G401 (cell line): ENCODE data around the gene PPAN. TPM values are rescaled to one million over a fixed set of nuclear protein-coding genes. Genes with fewer than 3 reads are reported as not detected.

Experiments
- DNase-seq: peaks from one replicate; pipeline ENCODE4 v3.0.0-alpha.2; 2015; ENCODE audit warnings: low spot score
- in situ Hi-C: cut with HindIII; loops from 2 replicates; pipeline ENCODE4 v1.10.0; 2016; ENCODE audit warnings: low sequenced_read_pairs, mixed read lengths
- total RNA-seq: library from RNA; depleted of rRNA; stranded (reverse); fragments of >200 nt; shearing (Covaris generic); gene quantifications from 2 replicates; pipeline ENCODE4 v1.2.3, GENCODE V29; 2014

Gene PPAN
- total RNA-seq, 1 experiment from 2014 or later: 77.4 TPM

DNA sequence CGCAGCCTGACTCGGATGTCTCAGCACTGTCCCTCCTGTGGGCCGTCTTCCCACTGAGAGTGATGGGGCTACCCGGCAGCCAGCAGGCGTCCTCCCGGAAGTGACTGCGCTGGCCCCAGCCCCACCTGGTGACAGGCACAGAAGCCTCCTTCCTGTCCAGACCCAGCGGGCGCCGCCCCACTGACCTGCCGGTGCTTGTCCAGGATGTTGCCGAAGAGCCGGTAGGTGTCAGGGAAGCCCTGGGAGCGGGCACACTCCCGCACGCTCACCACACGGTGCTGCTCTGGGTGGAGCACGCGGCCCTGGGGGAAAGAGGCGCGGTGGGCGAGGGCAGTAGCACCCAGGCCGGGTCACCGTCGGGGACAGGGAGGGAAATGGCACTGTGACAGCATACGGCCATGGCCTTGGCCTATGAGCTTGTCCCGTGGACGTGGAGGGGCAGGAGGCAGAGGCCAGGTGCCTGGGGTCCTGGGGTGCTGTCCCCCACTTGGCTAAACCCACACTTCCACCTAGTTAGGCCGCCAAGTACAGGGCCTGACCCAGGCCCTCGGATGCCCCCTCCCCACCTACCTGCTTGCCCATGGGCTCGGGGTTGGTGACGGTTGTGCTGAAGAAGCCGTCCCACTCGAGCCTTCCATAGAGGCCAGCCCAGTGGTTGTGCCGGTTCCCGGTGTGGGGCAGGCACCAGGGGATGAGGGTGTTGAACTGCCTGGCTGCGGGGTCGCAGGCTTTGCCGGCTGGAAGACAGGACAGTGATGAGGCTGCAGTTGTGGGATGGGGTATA, 29.6 kb downstream of the PPAN start:
- in situ Hi-C loops: no loop called here
- peak; percentile 18 for DNase-seq

- no peak for DNase-seq
- in situ Hi-C loops: no loop called here
Measured at GRCh38 chr19:10136936-10137335, 30.8 kb downstream of the PPAN start.

- in situ Hi-C loops: no loop called here
- DNase-seq: peak; percentile 85
Measured at GRCh38 chr19:10137751-10138682, 31.9 kb downstream of the PPAN start.

DNA sequence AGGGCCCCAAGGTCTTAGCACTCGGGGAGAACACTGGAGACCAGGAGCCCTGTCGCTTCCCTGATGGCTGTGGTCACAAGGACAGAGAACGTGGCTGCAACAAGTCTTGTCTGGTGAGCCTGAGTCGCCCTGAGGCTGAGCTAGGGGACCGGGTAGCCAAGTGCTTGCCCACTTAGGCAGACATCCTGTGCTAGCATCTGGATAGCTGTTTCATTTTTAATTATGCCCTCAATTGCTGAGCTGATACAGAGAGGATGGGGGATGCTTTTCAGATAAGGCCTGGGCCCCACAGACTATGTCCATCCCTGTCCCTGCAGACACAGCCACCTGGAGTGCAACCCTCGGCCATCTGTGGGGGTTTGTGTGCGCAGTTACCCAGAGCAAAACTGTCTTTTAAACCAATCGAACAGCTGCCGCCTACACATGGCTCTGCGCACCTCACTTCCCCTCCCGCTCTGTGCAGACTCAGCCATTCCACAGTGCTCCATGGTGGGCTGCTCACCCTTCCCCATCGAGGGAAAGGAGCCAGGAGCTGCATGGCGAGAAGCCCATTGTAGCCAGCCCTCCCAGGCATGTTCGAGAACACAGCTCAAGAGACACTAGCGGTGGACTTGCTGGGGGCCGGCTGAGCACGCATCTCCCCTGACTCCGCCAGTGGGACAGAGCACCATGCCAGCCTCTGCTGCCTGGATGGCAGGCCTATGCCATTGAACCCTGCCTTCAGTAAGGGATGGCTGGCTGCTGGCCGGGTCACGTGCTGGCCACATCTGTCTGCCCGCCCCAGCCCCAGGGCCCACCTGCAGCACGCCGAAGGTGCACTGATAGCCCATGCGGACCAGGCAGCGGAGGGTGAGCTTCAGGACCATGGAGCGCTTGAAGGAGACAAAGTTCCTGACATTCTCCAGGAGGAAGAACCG, 33.0 kb downstream of the PPAN start:
- in situ Hi-C loops: no loop called here
- no peak for DNase-seq

GRCh38 chr19:10139952-10140351, 33.8 kb downstream of the PPAN start:
- in situ Hi-C loops: loop anchor here (10.0 kb wide), 1 partner anchor 65 kb away; no protein-coding TSS in a partner anchor
- no peak for DNase-seq

DNA sequence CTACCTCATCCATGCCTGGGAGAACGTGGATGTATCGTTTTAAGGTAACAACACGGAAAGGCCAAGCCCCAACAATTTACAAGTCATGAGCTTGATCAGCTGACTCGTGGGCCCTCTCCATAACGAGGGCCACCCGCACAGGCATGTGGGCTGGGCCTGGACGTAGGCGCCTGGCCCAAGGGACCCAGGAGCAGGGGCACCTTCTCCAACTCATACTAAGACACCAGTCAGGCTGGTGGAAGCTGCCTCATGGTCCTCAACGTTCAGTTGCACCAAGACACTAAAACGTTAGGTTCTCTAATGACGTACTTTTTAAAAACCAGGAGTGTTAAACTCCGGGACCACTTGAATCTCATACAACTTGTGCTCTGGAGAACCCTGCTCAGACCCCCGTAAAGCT, 35.3 kb downstream of the PPAN start:
- in situ Hi-C loops: loop anchor here (10.0 kb wide), 1 partner anchor 63 kb away; no protein-coding TSS in a partner anchor
- no peak for DNase-seq

- in situ Hi-C loops: loop anchor here (10.0 kb wide), 1 partner anchor 63 kb away; no protein-coding TSS in a partner anchor
- no peak for DNase-seq
Measured at GRCh38 chr19:10141973-10142372, 35.8 kb downstream of the PPAN start.

DNA sequence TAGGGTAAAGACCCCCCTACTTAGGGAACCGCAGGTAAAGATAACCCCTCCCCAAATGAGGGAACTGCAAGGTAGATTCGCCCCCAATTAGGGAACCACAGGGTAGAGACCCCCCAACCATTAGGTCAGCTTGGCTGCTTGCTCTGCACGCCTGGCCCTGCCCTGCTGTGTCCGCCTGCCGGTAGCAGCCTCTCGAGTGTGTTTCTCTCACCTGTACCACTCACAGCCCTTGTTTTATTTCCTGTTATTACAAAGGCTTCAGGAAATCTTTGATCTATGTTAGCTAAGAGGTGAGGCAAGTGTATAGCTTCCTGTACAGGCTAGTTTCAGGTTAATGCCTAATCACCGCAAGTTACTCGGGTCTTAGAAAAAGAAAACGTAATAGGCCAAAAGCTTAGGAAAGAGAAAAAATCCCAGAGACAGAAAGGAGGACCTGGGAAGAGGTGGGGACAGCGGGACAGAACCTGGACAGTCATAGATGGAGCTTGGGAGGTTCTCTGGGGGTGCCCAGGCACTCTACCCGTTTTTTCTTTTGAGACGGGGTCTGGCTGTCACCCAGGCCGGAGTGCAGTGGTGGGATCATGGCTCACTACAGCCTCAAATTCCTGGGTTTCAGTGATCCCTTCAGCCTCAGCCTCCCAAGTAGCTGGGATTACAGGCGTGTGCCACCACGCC, 36.7 kb downstream of the PPAN start:
- DNase-seq: no peak
- in situ Hi-C loops: loop anchor here (10.0 kb wide), 1 partner anchor 62 kb away; no protein-coding TSS in a partner anchor

DNA sequence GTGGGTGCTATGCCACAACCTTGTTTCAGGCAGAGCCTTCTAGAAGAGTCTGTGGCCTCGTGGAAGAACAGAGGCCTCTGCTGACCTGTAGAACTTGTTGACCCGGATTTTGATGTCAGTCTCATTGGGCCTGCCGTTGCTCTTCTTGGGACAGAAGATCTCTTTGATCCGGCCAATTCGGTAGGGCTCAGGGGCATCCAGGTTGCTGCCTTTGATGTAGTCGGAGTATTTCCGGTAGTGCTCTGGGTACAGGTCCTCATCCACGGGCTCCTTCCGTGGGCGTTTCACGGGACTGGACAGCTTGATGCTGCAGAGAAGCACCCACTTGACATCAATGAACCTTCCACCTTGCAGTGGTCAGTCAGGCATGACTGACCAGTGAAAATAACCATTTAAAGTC, 37.5 kb downstream of the PPAN start:
- in situ Hi-C loops: loop anchor here (10.0 kb wide), 1 partner anchor 61 kb away; no protein-coding TSS in a partner anchor
- DNase-seq: no peak

GRCh38 chr19:10144361-10144760, 38.2 kb downstream of the PPAN start:
- DNase-seq: no peak
- in situ Hi-C loops: loop anchor here (10.0 kb wide), 1 partner anchor 60 kb away; no protein-coding TSS in a partner anchor

DNA sequence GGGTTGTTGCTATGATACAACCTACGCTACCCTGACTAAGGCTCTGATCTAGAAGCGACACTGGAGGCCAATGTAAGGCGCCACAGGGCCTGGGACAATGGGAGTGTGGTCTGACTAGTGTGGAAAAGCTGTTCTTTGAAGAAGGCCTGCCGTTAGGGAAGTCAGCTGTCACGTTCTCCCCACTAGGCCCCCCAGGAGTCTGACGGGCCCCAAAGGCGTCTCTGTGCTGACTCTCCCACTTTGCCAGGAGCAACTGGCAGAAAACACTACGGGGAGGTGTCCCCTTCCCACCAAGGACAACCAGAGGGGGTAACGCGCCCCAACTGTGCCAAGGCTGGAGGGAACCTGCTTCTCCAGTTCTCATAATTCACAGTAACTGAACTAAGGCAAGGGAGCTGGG, 38.9 kb downstream of the PPAN start:
- in situ Hi-C loops: loop anchor here (10.0 kb wide), 1 partner anchor 60 kb away; no protein-coding TSS in a partner anchor
- DNase-seq: no peak

GRCh38 chr19:10146142-10146541, 40.0 kb downstream of the PPAN start:
- in situ Hi-C loops: loop anchor here (10.0 kb wide), 1 partner anchor 59 kb away; no protein-coding TSS in a partner anchor
- no peak for DNase-seq

GRCh38 chr19:10149427-10149826, 43.3 kb downstream of the PPAN start:
- DNase-seq: no peak
- in situ Hi-C loops: loop anchor here (10.0 kb wide), 1 partner anchor 55 kb away; no protein-coding TSS in a partner anchor

GRCh38 chr19:10151521-10151920, 45.4 kb downstream of the PPAN start:
- DNase-seq: peak; percentile 90
- in situ Hi-C loops: no loop called here

GRCh38 chr19:10152100-10152499, 45.9 kb downstream of the PPAN start:
- in situ Hi-C loops: no loop called here
- DNase-seq: no peak

GRCh38 chr19:10155839-10156238, 49.7 kb downstream of the PPAN start:
- DNase-seq: no peak
- in situ Hi-C loops: no loop called here

DNA sequence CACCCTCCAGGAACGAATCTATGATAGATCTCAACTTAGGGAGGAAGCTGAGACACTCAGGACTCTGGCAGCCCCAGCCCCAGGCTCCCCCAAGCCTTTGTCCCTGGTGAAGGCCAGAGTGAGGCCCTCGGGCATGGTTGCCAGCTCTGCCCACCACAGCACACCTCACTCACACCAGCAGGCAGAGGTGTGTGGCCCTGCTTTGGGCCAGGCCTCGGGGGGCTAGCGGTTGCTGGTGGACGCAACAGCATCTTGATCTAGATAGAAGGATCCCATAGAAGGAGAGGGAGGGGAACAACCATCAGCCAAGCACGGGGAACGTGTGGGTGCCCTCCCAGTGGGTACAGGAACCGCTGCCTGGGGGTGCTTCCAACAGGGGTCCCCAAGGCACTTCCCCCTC, 51.9 kb downstream of the PPAN start:
- no peak for DNase-seq
- in situ Hi-C loops: no loop called here

DNA sequence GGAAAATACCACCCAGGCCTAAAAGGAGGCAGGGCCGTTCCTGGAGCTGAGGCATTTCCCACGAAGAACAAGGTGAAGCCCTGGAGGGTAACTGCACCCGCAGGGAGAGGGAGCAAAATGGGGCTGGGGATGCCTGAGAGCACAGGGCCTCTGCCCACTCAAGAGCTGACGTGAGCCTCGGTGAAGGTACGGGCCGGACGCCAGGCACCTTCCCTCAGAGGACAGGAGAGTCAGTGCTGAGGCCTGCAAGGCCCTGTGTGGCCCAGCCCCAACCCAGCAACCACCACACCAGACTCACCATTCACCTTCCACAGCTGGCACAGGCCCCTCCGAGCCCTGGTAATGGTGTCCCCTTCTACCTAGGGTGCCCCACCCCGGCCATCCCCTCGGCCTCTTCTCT, 52.3 kb downstream of the PPAN start:
- in situ Hi-C loops: no loop called here
- DNase-seq: no peak
